Loucy (cell line): ENCODE results near the gene C1QTNF3.

Source experiments
- EZH2phosphoT487 ChIP-seq: fragments of 200-600 bp; IDR thresholded peaks from 2 replicates; pipeline ENCODE4 v1.6.1; 2018; ENCODE audit warnings: antibody characterized with exemption, mild to moderate bottlenecking, moderate library complexity, borderline replicate concordance
- TF ChIP-seq, protein P1 (sequence below): fragments of 200-600 bp; sonication (generic); conservative IDR thresholded peaks from 2 replicates; pipeline ENCODE4 v1.5.1; 2014; ENCODE audit warnings: mild to moderate bottlenecking, antibody characterized with exemption, low read length

GRCh38 chr5:33984178-33984577, 58.8 kb downstream of the C1QTNF3 start:
- no peak for TF ChIP-seq EZH2phosphoT487
- TF ChIP-seq, protein P1, sequence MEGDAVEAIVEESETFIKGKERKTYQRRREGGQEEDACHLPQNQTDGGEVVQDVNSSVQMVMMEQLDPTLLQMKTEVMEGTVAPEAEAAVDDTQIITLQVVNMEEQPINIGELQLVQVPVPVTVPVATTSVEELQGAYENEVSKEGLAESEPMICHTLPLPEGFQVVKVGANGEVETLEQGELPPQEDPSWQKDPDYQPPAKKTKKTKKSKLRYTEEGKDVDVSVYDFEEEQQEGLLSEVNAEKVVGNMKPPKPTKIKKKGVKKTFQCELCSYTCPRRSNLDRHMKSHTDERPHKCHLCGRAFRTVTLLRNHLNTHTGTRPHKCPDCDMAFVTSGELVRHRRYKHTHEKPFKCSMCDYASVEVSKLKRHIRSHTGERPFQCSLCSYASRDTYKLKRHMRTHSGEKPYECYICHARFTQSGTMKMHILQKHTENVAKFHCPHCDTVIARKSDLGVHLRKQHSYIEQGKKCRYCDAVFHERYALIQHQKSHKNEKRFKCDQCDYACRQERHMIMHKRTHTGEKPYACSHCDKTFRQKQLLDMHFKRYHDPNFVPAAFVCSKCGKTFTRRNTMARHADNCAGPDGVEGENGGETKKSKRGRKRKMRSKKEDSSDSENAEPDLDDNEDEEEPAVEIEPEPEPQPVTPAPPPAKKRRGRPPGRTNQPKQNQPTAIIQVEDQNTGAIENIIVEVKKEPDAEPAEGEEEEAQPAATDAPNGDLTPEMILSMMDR, result no peak
